Mucosa of rectum (tissue), 2 donors: ENCODE data around the gene ABCA7.
A peak's percentile ranks its signal among the peaks of the same experiment; 100 is the strongest.

Experiments
- H3K27ac ChIP-seq, 2 donors: one replicate each; pipeline ENCODE4 v1.7.0; 2013; ENCODE audit warnings: inconsistent platforms in 2 of 2, low read depth in 2 of 2, low read length in 2 of 2
- H3K27me3 ChIP-seq, 2 donors: one replicate each; pipeline ENCODE4 v1.7.0; 2013; ENCODE audit warnings: low read length in 2 of 2; ENCODE audit not compliant: control insufficient read depth in 2 of 2, insufficient read depth in 2 of 2
- H3K36me3 ChIP-seq, 2 donors: one replicate each; pipeline ENCODE4 v1.7.0; 2013; ENCODE audit warnings: low read length in 2 of 2; ENCODE audit not compliant: control insufficient read depth in 2 of 2, insufficient read depth in 2 of 2
- H3K4me1 ChIP-seq, 2 donors: one replicate each; pipeline ENCODE4 v1.7.0; 2013; ENCODE audit warnings: low read length in 2 of 2, mild to moderate bottlenecking in 1 of 2; ENCODE audit not compliant: control insufficient read depth in 2 of 2, insufficient read depth in 2 of 2
- H3K4me3 ChIP-seq, 2 donors: one replicate each; pipeline ENCODE4 v1.7.0; 2013; ENCODE audit warnings: low read length in 2 of 2
- H3K9ac ChIP-seq, 2 donors: one replicate each; pipeline ENCODE4 v1.7.0; 2013; ENCODE audit warnings: low read length in 2 of 2, low read depth in 1 of 2, mild to moderate bottlenecking in 1 of 2
- H3K9me3 ChIP-seq, 2 donors: one replicate each; pipeline ENCODE4 v1.7.0; 2013; ENCODE audit warnings: low read length in 2 of 2; ENCODE audit not compliant: control insufficient read depth in 2 of 2
- donor health status: healthy.
- donor health status: Normal muscosa, but diverticular disease.

Gene ABCA7

DNA sequence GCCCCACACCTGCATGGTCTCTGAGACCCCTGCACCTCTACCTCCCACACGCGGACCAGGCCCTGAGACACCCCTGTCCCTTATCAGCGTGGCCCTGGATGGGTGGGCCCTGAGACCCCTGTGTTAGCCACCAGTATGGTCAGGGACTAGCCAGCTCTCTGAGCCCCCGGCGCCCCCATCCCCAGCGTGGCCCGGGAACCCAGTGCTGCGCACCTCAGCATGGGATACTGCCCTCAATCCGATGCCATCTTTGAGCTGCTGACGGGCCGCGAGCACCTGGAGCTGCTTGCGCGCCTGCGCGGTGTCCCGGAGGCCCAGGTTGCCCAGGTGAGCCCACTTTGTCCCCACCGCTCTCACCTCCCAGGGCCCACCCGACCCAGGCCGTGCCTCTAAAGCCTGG lies 22.1 kb downstream of the ABCA7 start:
- H3K9ac ChIP-seq: no peak overlapping the region
- no peak overlapping the region for H3K4me3 ChIP-seq
- peaks cover 0 to 4% of the 10 kb centered on the region in 2 donors for H3K36me3 ChIP-seq
- H3K27me3 ChIP-seq: peaks cover 0 to 5% of the 10 kb centered on the region in 2 donors
- H3K9me3 ChIP-seq: no peaks in the 10 kb centered on the region
- H3K27ac ChIP-seq: no peak overlapping the region
- peaks cover 19 to 28% of the 10 kb centered on the region in 2 donors for H3K4me1 ChIP-seq

DNA sequence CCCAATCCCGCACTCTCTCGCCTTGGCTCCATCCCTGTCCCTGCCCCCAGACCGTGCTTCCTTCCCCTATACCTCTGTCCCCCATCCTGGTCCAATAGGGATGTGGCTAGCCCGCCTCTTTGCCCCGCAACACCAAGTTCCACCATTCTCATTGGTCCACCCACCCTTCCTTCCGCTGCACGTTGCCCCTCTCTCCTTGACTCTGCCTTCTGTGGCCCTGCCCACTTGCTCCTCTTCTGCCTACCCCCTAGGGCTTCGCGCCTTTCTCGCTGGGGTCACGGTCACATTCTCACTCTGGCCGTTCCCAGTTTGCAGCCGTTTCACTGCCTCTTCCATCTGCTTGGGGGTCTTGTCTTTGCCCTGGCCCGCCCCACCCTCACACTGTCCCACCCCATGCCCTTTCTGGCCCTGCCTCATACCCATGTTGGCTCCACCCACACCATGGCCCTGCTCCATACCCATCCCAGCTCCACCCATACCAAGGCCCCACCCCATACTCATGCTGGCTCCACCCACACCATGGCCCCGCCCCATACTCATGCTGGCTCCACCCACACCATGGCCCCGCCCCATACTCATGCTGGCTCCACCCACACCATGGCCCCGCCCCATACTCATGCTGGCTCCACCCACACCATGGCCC lies 22.6 kb downstream of the ABCA7 start:
- no peaks in the 10 kb centered on the region for H3K9me3 ChIP-seq
- peaks cover 0 to 10% of the 10 kb centered on the region in 2 donors for H3K27me3 ChIP-seq
- peaks cover 23 to 28% of the 10 kb centered on the region in 2 donors for H3K4me1 ChIP-seq
- no peak overlapping the region for H3K4me3 ChIP-seq
- H3K36me3 ChIP-seq: peaks cover 0 to 4% of the 10 kb centered on the region in 2 donors
- no peak overlapping the region for H3K27ac ChIP-seq
- H3K9ac ChIP-seq: no peak overlapping the region

DNA sequence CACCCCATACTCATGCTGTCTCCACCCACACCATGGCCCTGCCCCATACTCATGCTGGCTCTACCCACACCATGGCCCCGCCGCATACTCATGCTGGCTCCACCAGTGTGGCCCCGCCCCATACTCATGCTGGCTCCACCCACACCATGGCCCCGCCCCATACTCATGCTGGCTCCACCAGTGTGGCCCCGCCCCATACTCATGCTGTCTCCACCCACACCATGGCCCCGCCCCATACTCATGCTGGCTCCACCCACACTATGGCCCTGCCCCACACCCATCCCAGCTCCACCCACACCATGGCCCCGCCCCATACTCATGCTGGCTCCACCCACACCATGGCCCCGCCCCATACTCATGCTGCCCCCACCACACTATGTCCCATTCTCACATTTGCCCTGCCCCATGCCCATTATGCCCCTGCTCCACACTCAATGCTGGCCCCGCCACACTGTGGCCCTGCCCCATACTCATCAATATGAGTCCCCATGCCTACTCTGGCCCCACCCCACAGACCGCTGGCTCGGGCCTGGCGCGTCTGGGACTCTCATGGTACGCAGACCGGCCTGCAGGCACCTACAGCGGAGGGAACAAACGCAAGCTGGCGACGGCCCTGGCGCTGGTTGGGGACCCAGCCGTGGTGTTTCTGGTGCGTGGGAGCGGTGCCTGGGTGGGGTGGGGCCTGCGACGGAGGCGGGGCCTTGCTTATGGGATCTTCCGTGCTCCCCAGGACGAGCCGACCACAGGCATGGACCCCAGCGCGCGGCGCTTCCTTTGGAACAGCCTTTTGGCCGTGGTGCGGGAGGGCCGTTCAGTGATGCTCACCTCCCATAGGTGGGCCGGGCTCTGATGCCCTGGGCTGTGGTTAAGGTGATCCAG lies 23.4 kb downstream of the ABCA7 start:
- Histone ChIP-seq H3K9me3 (no peaks in the 10 kb centered on the region), H3K27ac (no peak overlapping the region), H3K4me3 (no peak overlapping the region), H3K27me3 (peaks cover 2 to 11% of the 10 kb centered on the region in 2 donors), H3K4me1 (peaks cover 23 to 28% of the 10 kb centered on the region in 2 donors), H3K9ac (no peak overlapping the region), H3K36me3 (peaks cover 0 to 4% of the 10 kb centered on the region in 2 donors)

DNA sequence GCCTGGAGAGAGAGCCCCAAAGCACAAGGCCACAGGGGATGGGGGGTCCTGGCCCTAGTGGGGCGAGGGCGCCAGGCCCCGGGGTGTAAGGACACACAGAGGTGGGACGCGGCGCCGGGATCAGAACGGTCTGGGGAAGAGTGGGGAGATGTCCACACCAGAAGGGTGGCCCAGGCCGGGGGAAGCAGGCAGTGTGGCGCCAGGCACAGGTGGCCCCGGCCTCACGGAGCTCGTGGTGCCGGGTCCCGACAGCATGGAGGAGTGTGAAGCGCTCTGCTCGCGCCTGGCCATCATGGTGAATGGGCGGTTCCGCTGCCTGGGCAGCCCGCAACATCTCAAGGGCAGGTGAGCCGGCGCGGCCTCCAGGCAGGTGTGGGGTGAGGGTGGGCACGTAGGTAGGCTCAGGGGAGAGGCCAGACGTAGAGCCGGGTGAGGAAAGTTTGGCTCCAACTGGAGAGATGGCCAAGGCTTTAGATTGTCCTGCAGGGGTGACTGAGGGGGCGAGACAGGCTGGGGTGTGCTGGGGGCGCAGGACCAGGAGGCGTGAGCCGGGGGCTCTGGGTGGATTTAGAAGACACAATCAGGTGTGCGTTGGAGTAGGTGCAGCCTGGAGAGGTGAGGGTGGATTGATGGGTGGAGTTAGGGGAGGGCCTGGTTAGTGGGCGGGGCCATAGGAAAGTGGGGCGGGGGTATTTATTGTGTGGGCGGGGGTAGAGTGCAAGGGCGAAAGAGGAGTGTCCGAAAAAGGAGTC lies 24.2 kb downstream of the ABCA7 start:
- Histone ChIP-seq H3K27ac (no peak overlapping the region), H3K9me3 (no peaks in the 10 kb centered on the region), H3K27me3 (peaks cover 5 to 17% of the 10 kb centered on the region in 2 donors), H3K4me3 (peak overlapping the region in 1 of 2 donors; percentile 26), H3K36me3 (no peaks in the 10 kb centered on the region), H3K9ac (peak overlapping the region in 1 of 2 donors; percentile 43), H3K4me1 (peaks cover 26 to 34% of the 10 kb centered on the region in 2 donors)

DNA sequence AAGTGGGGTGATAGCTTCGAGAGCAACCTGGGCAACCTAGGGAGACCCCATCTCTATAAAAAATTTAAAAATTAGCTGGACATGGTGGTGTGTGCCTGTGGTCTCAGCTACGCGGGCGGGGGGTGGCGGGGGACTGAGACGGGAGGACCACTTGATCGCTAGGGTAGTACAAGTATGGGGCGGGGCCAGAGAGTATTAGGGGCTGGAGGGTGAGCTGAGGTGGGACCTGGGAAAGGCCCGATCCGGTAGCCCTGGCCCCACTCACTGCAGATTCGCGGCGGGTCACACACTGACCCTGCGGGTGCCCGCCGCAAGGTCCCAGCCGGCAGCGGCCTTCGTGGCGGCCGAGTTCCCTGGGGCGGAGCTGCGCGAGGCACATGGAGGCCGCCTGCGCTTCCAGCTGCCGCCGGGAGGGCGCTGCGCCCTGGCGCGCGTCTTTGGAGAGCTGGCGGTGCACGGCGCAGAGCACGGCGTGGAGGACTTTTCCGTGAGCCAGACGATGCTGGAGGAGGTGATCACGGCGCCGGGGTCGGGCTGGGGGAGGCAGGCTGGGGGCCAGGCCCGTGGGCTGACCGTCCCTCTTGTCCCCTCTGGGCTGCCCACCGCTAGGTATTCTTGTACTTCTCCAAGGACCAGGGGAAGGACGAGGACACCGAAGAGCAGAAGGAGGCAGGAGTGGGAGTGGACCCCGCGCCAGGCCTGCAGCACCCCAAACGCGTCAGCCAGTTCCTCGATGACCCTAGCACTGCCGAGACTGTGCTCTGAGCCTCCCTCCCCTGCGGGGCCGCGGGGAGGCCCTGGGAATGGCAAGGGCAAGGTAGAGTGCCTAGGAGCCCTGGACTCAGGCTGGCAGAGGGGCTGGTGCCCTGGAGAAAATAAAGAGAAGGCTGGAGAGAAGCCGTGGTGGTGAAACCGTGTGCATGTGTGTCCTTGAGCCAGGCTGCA lies 25.0 kb downstream of the ABCA7 start:
- peak overlapping the region; percentile 0 to 26 for H3K4me3 ChIP-seq
- no peaks in the 10 kb centered on the region for H3K9me3 ChIP-seq
- peaks cover 5 to 24% of the 10 kb centered on the region in 2 donors for H3K27me3 ChIP-seq
- H3K4me1 ChIP-seq: peaks cover 30 to 39% of the 10 kb centered on the region in 2 donors
- peak overlapping the region in 1 of 2 donors; percentile 43 for H3K9ac ChIP-seq
- H3K27ac ChIP-seq: peak overlapping the region; percentile 40 to 54
- no peaks in the 10 kb centered on the region for H3K36me3 ChIP-seq

DNA sequence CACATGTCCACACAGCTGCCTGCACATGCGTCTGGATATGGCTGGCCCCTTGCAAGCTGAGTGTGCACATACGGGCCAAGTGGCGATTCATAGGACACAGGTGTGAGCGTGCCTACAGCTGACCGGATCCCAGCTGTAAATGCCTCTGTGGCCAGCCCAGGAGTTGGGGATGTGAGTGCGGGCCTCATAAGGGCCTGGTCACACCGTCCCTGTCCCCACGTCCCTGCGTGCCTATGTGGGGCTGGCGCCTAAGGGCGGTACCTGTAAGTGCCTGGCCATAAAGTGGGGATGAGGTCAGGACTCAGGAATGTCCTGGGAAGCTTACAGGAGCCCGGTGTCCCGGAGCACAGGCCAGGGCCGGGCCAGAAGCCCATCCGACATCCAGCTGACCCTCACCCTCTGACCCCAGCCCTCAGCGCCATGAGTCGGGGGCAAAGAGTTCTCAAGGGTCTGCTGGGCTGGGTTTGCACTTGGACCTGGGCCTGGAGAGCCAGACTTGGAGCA lies 25.8 kb downstream of the ABCA7 start:
- Histone ChIP-seq H3K27me3 (peaks cover 5 to 28% of the 10 kb centered on the region in 2 donors), H3K36me3 (no peaks in the 10 kb centered on the region), H3K9ac (peak overlapping the region in 1 of 2 donors; percentile 27), H3K27ac (peak overlapping the region; percentile 40 to 57), H3K9me3 (no peaks in the 10 kb centered on the region), H3K4me3 (peak overlapping the region; percentile 26 to 59), H3K4me1 (peaks cover 30 to 39% of the 10 kb centered on the region in 2 donors)

DNA sequence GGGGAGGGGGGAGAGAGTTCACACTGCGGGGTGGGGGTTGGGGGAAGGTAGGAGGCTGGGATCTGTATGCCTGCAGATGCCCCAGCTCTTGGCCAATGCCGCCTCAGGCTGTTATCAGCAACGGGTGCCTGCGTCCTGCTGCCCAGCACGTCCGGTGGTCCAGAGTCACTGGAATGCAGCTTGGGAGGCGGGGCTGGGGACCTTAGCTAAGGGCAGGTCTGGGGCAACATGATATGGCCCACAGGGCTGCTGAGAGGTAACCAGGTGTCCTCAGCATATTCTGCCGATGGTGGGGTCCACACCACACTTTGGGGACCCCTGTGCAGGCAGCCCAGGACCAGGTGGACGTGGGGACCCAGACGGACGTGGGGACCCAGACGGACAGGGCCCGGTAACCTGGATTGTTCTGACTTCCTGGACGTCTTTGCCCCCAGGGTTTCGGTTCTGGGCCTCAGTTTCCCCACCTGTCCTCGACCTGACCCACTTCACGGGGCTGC lies 26.4 kb downstream of the ABCA7 start:
- Histone ChIP-seq H3K4me1 (peaks cover 30 to 39% of the 10 kb centered on the region in 2 donors), H3K4me3 (peak overlapping the region; percentile 53 to 59), H3K27me3 (peaks cover 5 to 31% of the 10 kb centered on the region in 2 donors), H3K36me3 (no peaks in the 10 kb centered on the region), H3K9me3 (no peaks in the 10 kb centered on the region), H3K9ac (peak overlapping the region in 1 of 2 donors; percentile 55), H3K27ac (peak overlapping the region; percentile 57 to 80)

DNA sequence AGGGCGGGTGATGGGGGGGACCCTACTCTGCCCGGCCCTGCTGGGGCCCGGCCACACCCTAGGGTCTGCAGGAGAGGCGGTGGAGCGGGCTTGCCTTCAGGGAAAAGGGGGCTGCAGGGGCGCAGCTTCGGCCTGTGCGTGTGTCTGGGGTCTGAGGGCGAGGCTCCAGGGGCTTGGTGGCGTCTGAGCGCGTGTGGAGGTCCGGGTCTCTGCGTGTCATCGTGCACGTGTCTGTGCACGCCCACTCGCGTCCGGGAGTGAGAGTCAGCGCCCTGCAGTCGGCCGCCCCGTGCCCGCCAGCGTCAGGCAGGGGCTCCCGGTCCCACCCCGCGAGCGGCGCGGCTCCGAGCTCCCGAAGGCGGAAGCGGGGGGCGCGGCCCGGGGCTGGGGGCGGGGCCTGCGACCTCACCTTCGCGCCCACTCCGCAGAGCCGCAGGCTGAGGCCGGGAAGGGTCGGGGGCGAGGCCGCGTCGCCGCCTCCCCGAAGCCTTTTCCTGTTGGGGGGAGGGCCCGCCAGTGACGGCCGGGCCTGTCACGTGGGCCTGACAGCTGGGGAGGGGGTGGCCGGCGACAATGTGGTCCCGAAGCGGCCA lies 26.9 kb downstream of the ABCA7 start, which contains the start of gene ARHGAP45:
Gene ARHGAP45, plus strand, starts transcription at position 420 of the 593 bp plus-strand sequence. CDS start 239 bp downstream, outside the sequence.
- Histone ChIP-seq H3K9ac (peak within 1 kb of the TSS; percentile 47 to 55), H3K27me3 (peaks cover 5 to 34% of the 10 kb centered on the region in 2 donors), H3K27ac (peak within 1 kb of the TSS; percentile 57 to 80)

More for the DNA sequence above, 26.9 kb downstream of the ABCA7 start, which contains the start of gene ARHGAP45:
- Histone ChIP-seq H3K4me3 (peak within 1 kb of the TSS; percentile 53 to 59), H3K9me3 (no peaks in the 10 kb centered on the region), H3K4me1 (peaks cover 30 to 39% of the 10 kb centered on the region in 2 donors), H3K36me3 (no peaks in the 10 kb centered on the region)
